K562 (cell line): ENCODE measurements around the gene RITA1. TPM values are rescaled to one million over a fixed set of nuclear protein-coding genes. Genes with fewer than 3 reads are reported as not detected.

Source experiments
- CTBP1 ChIP-seq: fragments of 450-650 bp; IDR thresholded peaks from 2 replicates; pipeline ENCODE4 v1.6.1; 2016; ENCODE audit warnings: borderline replicate concordance
- CTCF ChIP-seq, 3 experiments: IDR thresholded peaks in 2 of 3; conservative IDR thresholded peaks in 1 of 3; 2 replicates each; pipeline ENCODE4 v1.5.1; 2011 to 2012; ENCODE audit warnings: low read length in 3 of 3, mild to moderate bottlenecking in 3 of 3, control low read depth in 2 of 3, improper control_type of control experiment in 1 of 3, inconsistent platforms in 1 of 3, low read depth in 1 of 3, mixed read lengths in 1 of 3, moderate library complexity in 1 of 3; ENCODE audit not compliant: insufficient read depth in 2 of 3
- FOXP4 ChIP-seq: sonication (generic); formaldehyde crosslinking; IDR thresholded peaks from 2 replicates; pipeline ENCODE4 v1.8.0; 2022; ENCODE audit warnings: mild to moderate bottlenecking, missing genetic modification reagents, borderline replicate concordance
- GABPB1 ChIP-seq: sonication (generic); formaldehyde crosslinking; IDR thresholded peaks from 2 replicates; pipeline ENCODE4 v1.8.0; 2022; ENCODE audit warnings: mild to moderate bottlenecking, missing genetic modification reagents
- HNRNPL ChIP-seq: fragments of 200-400 bp; formaldehyde crosslinking; IDR thresholded peaks from 2 replicates; pipeline ENCODE4 v1.6.1; 2017; ENCODE audit warnings: low read depth, mild to moderate bottlenecking, low read length
- MYC ChIP-seq, 2 experiments: fragments of 250-450 bp in 1 of 2; sonication (Bioruptor Pico) in 1 of 2; IDR thresholded peaks; 2 replicates each; pipeline versions ENCODE4 v1.5.1 to v1.6.1; 2012 to 2021; ENCODE audit warnings: low read depth in 2 of 2, borderline replicate concordance in 1 of 2, improper control_type of control experiment in 1 of 2, low read length in 1 of 2, mild to moderate bottlenecking in 1 of 2, moderate library complexity in 1 of 2
- SMC3 ChIP-seq: conservative IDR thresholded peaks from 2 replicates; pipeline ENCODE4 v1.6.1; 2011; ENCODE audit warnings: low read depth, low read length, improper control_type of control experiment; ENCODE audit not compliant: insufficient read depth
- UBTF ChIP-seq, 2 experiments: IDR thresholded peaks; 2 replicates each; pipeline ENCODE4 v1.6.1; 2012; ENCODE audit warnings: improper control_type of control experiment in 2 of 2, low read depth in 2 of 2, low read length in 2 of 2, borderline replicate concordance in 1 of 2
- ZNF263 ChIP-seq: sonication (generic); formaldehyde crosslinking; IDR thresholded peaks from 2 replicates; pipeline ENCODE4 v1.8.0; 2022; ENCODE audit warnings: mild to moderate bottlenecking, missing genetic modification reagents, borderline replicate concordance
- polyA plus RNA-seq, 8 experiments: library from polyadenylated mRNA; depleted of rRNA in 4 of 8; stranded (reverse) in 5 of 8; unstranded in 3 of 8; fragments of >200 nt; fragmentation: Nextera tagmentation in 2 of 8; fragmentation: Illumina TruSeq in 1 of 8; extraction: Ambion mirVana in 2 of 8; extraction: Trizol in 1 of 8; gene quantifications; 2 replicates each; pipeline versions ENCODE4 v1.2.1 to v1.2.3, GENCODE V29; 2011 to 2014; ENCODE audit warnings: inconsistent platforms in 1 of 8, missing spikeins in 1 of 8
- total RNA-seq, 7 experiments: library from RNA; depleted of rRNA in 6 of 7; stranded (reverse); fragments of >200 nt in 6 of 7; fragmentation: Illumina TruSeq in 2 of 7; extraction: Trizol in 2 of 7; gene quantifications; 2 replicates each; pipeline versions ENCODE4 v1.2.1 to v1.2.3, GENCODE V29; 2011 to 2021; ENCODE audit warnings: low replicate concordance in 1 of 7

Gene RITA1
- total and polyA plus RNA-seq, 9 of the 15 experiments (the other 6 are each of a cell fraction or from before 2014, with no cell fraction given) = 2.8 to 40.4 (median 18.0) TPM

- TF ChIP-seq CTCF (IDR thresholded peaks at IDR 0.05 in 2 of 3, conservative IDR thresholded peaks at IDR 0.05 in 1 of 3; ENCODE audit: insufficient read depth in 2 of 3, low read depth in 1 of 3, low read length in 3 of 3) = peak; percentile 67 to 75 (median 73)
- peak; percentile 59 for TF ChIP-seq SMC3
- TF ChIP-seq ZNF263 = peak; percentile 74
- TF ChIP-seq GABPB1 (CRISPR knock-in tag) = peak; percentile 74; the same call in 1 of the 2 replicates
- peak; percentile 80; the same call in 1 of the 2 replicates for TF ChIP-seq CTBP1
- peak; percentile 48 for TF ChIP-seq MYC (IDR thresholded peaks at IDR 0.05; ENCODE audit: low read depth, low read length)
- no peak for TF ChIP-seq MYC (CRISPR knock-in tag; IDR thresholded peaks at IDR 0.05; ENCODE audit: borderline replicate concordance, low read depth)
- peak; percentile 37; the same call in 1 of the 2 replicates for TF ChIP-seq HNRNPL
- TF ChIP-seq UBTF (IDR thresholded peaks at IDR 0.05; ENCODE audit: borderline replicate concordance in 1 of 2, low read depth in 2 of 2, low read length in 2 of 2) = peak; percentile 97; a peak in 3 of 4 replicates
- peak; percentile 98; the same call in 1 of the 2 replicates for TF ChIP-seq FOXP4 (CRISPR knock-in tag)
Observed at GRCh38 chr12:113152835-113153814, 32.4 kb upstream of the RITA1 start (continued).
